Stomach (tissue), 9 donors: ENCODE data around the gene SLC8A2. TPM values are rescaled to one million over a fixed set of nuclear protein-coding genes. Genes with fewer than 3 reads are reported as not detected.

Experiments used
- DNase-seq, 2 donors: peaks; one replicate each; pipeline versions ENCODE4 v3.0.0 to v3.0.0-alpha.2; 2013 to 2019
- H3K27ac ChIP-seq, 5 donors: fragments of 200-600 bp in 4 of 5; sonication (generic) in 4 of 5; one replicate each; pipeline ENCODE4 v1.5.1; 2013 to 2019; ENCODE audit warnings: mild to moderate bottlenecking in 1 of 5, moderate library complexity in 1 of 5
- H3K27me3 ChIP-seq, 3 donors: fragments of 200-600 bp; sonication (generic); one replicate each; pipeline ENCODE4 v1.5.1; 2017 to 2019; ENCODE audit warnings: mixed run types in 1 of 3
- H3K36me3 ChIP-seq, 4 donors: fragments of 200-600 bp; sonication (generic); 1 replicate in 3 of 4; 2 replicates in 1 of 4; pipeline ENCODE4 v1.5.1; 2016 to 2019
- H3K4me1 ChIP-seq, 4 donors: fragments of 200-600 bp; sonication (generic); one replicate each; pipeline ENCODE4 v1.5.1; 2016 to 2019
- H3K4me3 ChIP-seq, 4 donors: fragments of 200-600 bp; sonication (generic) in 3 of 4; one replicate each; pipeline ENCODE4 v1.5.1; 2016 to 2019; ENCODE audit warnings: mild to moderate bottlenecking in 1 of 4
- H3K9me3 ChIP-seq, 4 donors: fragments of 200-600 bp; sonication (generic); one replicate each; pipeline ENCODE4 v1.5.1; 2016 to 2019
- CTCF ChIP-seq, 7 experiments: fragments of 450-650 bp in 4 of 7; fragments of 200-600 bp in 3 of 7; sonication (generic) in 3 of 7; IDR thresholded peaks; one replicate each; pipeline ENCODE4 v1.5.1; 2016 to 2019; ENCODE audit warnings: antibody characterized with exemption in 7 of 7, control low read depth in 2 of 7, mild to moderate bottlenecking in 1 of 7
- EP300 ChIP-seq: sonication (generic); formaldehyde crosslinking; IDR thresholded peaks from one replicate; pipeline ENCODE4 v1.6.1; 2017; ENCODE audit warnings: antibody characterized with exemption
- POLR2A ChIP-seq, 4 donors: fragments of 450-650 bp; IDR thresholded peaks; one replicate each; pipeline ENCODE4 v1.6.1; 2016; ENCODE audit warnings: antibody characterized with exemption in 4 of 4, control low read depth in 2 of 4, mild to moderate bottlenecking in 1 of 4, moderate library complexity in 1 of 4
- POLR2AphosphoS5 ChIP-seq, 3 donors: sonication (generic); formaldehyde crosslinking; IDR thresholded peaks; one replicate each; pipeline ENCODE4 v1.6.1; 2016; ENCODE audit warnings: antibody characterized with exemption in 3 of 3
- WGBS, 5 donors: extraction: QIAGEN DNeasy Blood & Tissue Kit in 3 of 5; methylation state at CpG; one replicate each; pipeline versions ENCODE4 v1.1.5 to v1.1.7; 2013 to 2018; 5-methylcytosine and 5-hydroxymethylcytosine counted together
- intact Hi-C: fragments of 100-400 bp; cut with DNase I; formaldehyde crosslinking; loops from one replicate; pipeline ENCODE4 v1.15.1; 2023; ENCODE audit warnings: low total_unique reads
- polyA plus RNA-seq, 3 donors: library from polyadenylated mRNA; stranded (reverse); fragments of 200-250 nt; gene quantifications; one replicate each; pipeline ENCODE4 v1.2.3, GENCODE V29; 2013
- total RNA-seq, 5 donors: library from RNA; depleted of rRNA; stranded (reverse); fragments of >200 nt; gene quantifications; one replicate each; pipeline versions ENCODE4 v1.1.0 to v1.2.3, GENCODE V29; 2014 to 2016
- donor health status: healthy with polysubstance abuse.
- donor health status: Bipolar disorder and iron deficiency.
- donor health status: healthy.

Gene SLC8A2
- total and polyA plus RNA-seq, 8 donors, result 0.12 to 17.9 (median 2.0) TPM

- intact Hi-C loops, result no loop called here
- H3K36me3 ChIP-seq, result no peaks in the 10 kb centered on the region
- peak overlapping the region in 1 of 5 donors; percentile 20 for H3K27ac ChIP-seq
- H3K4me1 ChIP-seq, result peaks cover 24 to 37% (median 32%) of the 10 kb centered on the region in 4 donors
- DNase-seq, result peak; percentile 53 to 87
- 5 to 32% (median 8%) methylated on average over 9 to 69 of the region's 69 CpGs for WGBS, 5 donors
- H3K9me3 ChIP-seq, result no peaks in the 10 kb centered on the region
- TF ChIP-seq POLR2A (IDR thresholded peaks at IDR 0.05) (no peak), EP300 (no peak), CTCF (IDR thresholded peaks at IDR 0.05) (peak in 4 of 7 experiments; percentile 11 to 20 (median 13))
- peaks cover 0 to 96% (median 46%) of the 10 kb centered on the region in 3 donors for H3K27me3 ChIP-seq
- H3K4me3 ChIP-seq, result peak overlapping the region in 3 of 4 donors; percentile 5 to 27 (median 12)
These were observed 41.5 kb downstream of the SLC8A2 start for GRCh38 chr19:47430041-47430802.

GRCh38 chr19:47429140-47429793 lies 42.4 kb downstream of the SLC8A2 start:
- Histone ChIP-seq H3K36me3 (no peaks in the 10 kb centered on the region), H3K4me1 (peaks cover 24 to 37% (median 32%) of the 10 kb centered on the region in 4 donors), H3K4me3 (no peak overlapping the region), H3K27ac (peak overlapping the region in 1 of 5 donors; percentile 13), H3K27me3 (peaks cover 0 to 96% (median 56%) of the 10 kb centered on the region in 3 donors), H3K9me3 (no peaks in the 10 kb centered on the region)
- DNase-seq, result no peak
- intact Hi-C loops, result no loop called here
- TF ChIP-seq EP300 (no peak), POLR2A (IDR thresholded peaks at IDR 0.05) (no peak), POLR2AphosphoS5 (IDR thresholded peaks at IDR 0.05) (no peak), CTCF (IDR thresholded peaks at IDR 0.05) (no peak)
- WGBS, 5 donors, result 13 to 40% (median 19%) methylated on average over 12 to 20 of the region's 20 CpGs

- peak; percentile 73 to 95 for DNase-seq
- intact Hi-C loops, result no loop called here
- TF ChIP-seq CTCF (IDR thresholded peaks at IDR 0.05) (no peak), EP300 (no peak), POLR2A (IDR thresholded peaks at IDR 0.05) (no peak), POLR2AphosphoS5 (IDR thresholded peaks at IDR 0.05) (no peak)
- H3K9me3 ChIP-seq, result no peaks in the 10 kb centered on the region
- peak overlapping the region in 1 of 5 donors; percentile 34 for H3K27ac ChIP-seq
- H3K27me3 ChIP-seq, result peaks cover 0 to 96% (median 61%) of the 10 kb centered on the region in 3 donors
- H3K36me3 ChIP-seq, result no peaks in the 10 kb centered on the region
- H3K4me1 ChIP-seq, result peaks cover 24 to 37% (median 32%) of the 10 kb centered on the region in 4 donors
- H3K4me3 ChIP-seq, result peak overlapping the region in 1 of 4 donors; percentile 3
- WGBS, 5 donors, result 1 to 2% (median 2%) methylated on average over 27 of the region's 27 CpGs
These were observed 43.4 kb downstream of the SLC8A2 start for GRCh38 chr19:47428177-47428894.
